Suppressor macrophage (primary cell): ENCODE data around the gene UTS2R.

ENCODE experiments used
- DNase-seq, 4 experiments: peaks; one replicate each; pipeline ENCODE4 v3.0.0-alpha.2; 2020 to 2022

The UTS2R gene

GRCh38 chr17:82389379-82389778 lies 17.8 kb downstream of the UTS2R start:
- peak in 1 of 4 experiments; percentile 2 for DNase-seq

- DNase-seq: peak in 1 of 4 experiments; percentile 1
Measured at GRCh38 chr17:82390015-82390859, 18.7 kb downstream of the UTS2R start.

GRCh38 chr17:82390860-82391435 lies 19.4 kb downstream of the UTS2R start:
- DNase-seq: peak in 1 of 4 experiments; percentile 0

- peak in 1 of 4 experiments; percentile 0 for DNase-seq
Measured at GRCh38 chr17:82391496-82392066, 20.0 kb downstream of the UTS2R start.

GRCh38 chr17:82392209-82392920 lies 20.8 kb downstream of the UTS2R start:
- DNase-seq: peak in 1 of 4 experiments; percentile 1

- DNase-seq: peak in 1 of 4 experiments; percentile 1
Measured at GRCh38 chr17:82392941-82393340, 21.4 kb downstream of the UTS2R start.

- DNase-seq: peak in 1 of 4 experiments; percentile 1
Measured at GRCh38 chr17:82394278-82394677, 22.7 kb downstream of the UTS2R start.

- peak; percentile 55 to 86 (median 70) for DNase-seq
Measured at GRCh38 chr17:82396601-82397435, 25.3 kb downstream of the UTS2R start.

- DNase-seq: peak in 1 of 4 experiments; percentile 2
Measured at GRCh38 chr17:82397449-82398335, 26.1 kb downstream of the UTS2R start.

GRCh38 chr17:82399041-82399441 lies 27.5 kb downstream of the UTS2R start:
- DNase-seq: peak; percentile 53 to 78 (median 62)

GRCh38 chr17:82399601-82400101 lies 28.1 kb downstream of the UTS2R start:
- DNase-seq: peak in 1 of 4 experiments; percentile 2

GRCh38 chr17:82400206-82400605 lies 28.6 kb downstream of the UTS2R start:
- DNase-seq: peak; percentile 67 to 83 (median 82)

GRCh38 chr17:82400830-82401229 lies 29.3 kb downstream of the UTS2R start:
- peak; percentile 90 to 95 (median 94) for DNase-seq

GRCh38 chr17:82402865-82403264 lies 31.3 kb downstream of the UTS2R start:
- DNase-seq: peak in 1 of 4 experiments; percentile 1

GRCh38 chr17:82403662-82404660 lies 32.4 kb downstream of the UTS2R start:
- DNase-seq: no peak

- no peak for DNase-seq
Measured at GRCh38 chr17:82405051-82405450, 33.5 kb downstream of the UTS2R start.

GRCh38 chr17:82406131-82406671 lies 34.6 kb downstream of the UTS2R start:
- peak in 1 of 4 experiments; percentile 1 for DNase-seq

- DNase-seq: peak; percentile 75 to 87 (median 80)
Measured at GRCh38 chr17:82407255-82407654, 35.7 kb downstream of the UTS2R start.
